AG04450 (cell line): ENCODE data around the gene VPS13D. TPM values are rescaled to one million over a fixed set of nuclear protein-coding genes. Genes with fewer than 3 reads are reported as not detected.

Source experiments
- CTCF ChIA-PET: fragments of 300-600, 350-600 bp; formaldehyde crosslinking; extraction: SDS; loops from one replicate; lab custom pipeline; 2022; ENCODE audit warnings: antibody characterized with exemption, inconsistent platforms; lab: Charles Lee
- POLR2A ChIA-PET: fragments of 350-600 bp; formaldehyde crosslinking; extraction: SDS; loops from one replicate; lab custom pipeline; 2021; ENCODE audit warnings: antibody characterized with exemption, inconsistent platforms; lab: Yijun Ruan, JAX
- DNase-seq: peaks from one replicate; pipeline ENCODE4 v3.0.0-alpha.2; 2011; ENCODE audit warnings: low read depth, low spot score
- H3K27ac ChIP-seq: one replicate; pipeline ENCODE4 v1.5.1; 2012; ENCODE audit warnings: low read depth, low read length, control low read depth
- H3K27me3 ChIP-seq: one replicate; pipeline ENCODE4 v1.6.0; 2012; ENCODE audit warnings: low read length; ENCODE audit not compliant: control insufficient read depth, insufficient read depth
- H3K4me3 ChIP-seq: 2 replicates; pipeline ENCODE4 v1.5.1; 2011; ENCODE audit warnings: mild to moderate bottlenecking, low read depth, low read length, control low read depth
- H3K9me3 ChIP-seq: 2 replicates; pipeline ENCODE4 v1.5.1; 2012; ENCODE audit warnings: low read length; ENCODE audit not compliant: control insufficient read depth, insufficient read depth
- polyA plus RNA-seq: library from polyadenylated mRNA; depleted of rRNA; stranded (reverse); fragments of >200 nt; gene quantifications from 2 replicates; pipeline ENCODE4 v1.2.3, GENCODE V29; 2011
- TF ChIP-seq, protein P1 (sequence below): IDR thresholded peaks from 2 replicates; pipeline ENCODE4 v1.5.1; 2011; ENCODE audit warnings: low read depth, low read length, control low read depth, inconsistent platforms

The VPS13D gene
- polyA plus RNA-seq, 1 experiment, result 18.3 TPM

DNA sequence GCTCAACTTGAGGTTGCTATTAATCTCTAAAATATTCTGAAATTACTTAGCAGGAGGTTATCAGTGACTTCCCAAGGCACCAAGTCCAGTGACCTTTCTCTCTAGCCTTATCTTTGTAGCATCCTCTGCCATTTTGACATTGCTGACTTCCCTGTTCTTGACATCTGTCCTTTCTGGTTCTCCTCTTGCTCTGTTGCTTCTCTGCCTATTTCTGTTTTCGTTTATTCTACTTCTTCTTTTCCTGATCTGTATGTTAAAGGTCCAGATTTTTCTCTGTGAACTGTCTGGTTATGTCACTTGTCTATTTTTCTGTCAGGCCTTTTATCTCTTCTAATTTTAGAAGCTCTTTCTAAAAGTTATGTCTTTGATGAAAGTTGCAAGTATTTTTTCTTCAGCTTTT, 178.8 kb downstream of the VPS13D start:
- Histone ChIP-seq H3K27ac (no peak overlapping the region), H3K27me3 (no peaks in the 10 kb centered on the region), H3K4me3 (no peak overlapping the region), H3K9me3 (no peaks in the 10 kb centered on the region; the same call in 1 of the 2 replicates)
- no peak for DNase-seq
- ChIA-PET POLR2A (no interaction called here), CTCF (interaction anchor here (1.3 to 2.6 kb wide), 5 partner anchors 11 to 250 kb away, joined by 3 to 27 read pairs (median 5); partner anchors contain the start of gene DHRS3)
- TF ChIP-seq, protein P1, sequence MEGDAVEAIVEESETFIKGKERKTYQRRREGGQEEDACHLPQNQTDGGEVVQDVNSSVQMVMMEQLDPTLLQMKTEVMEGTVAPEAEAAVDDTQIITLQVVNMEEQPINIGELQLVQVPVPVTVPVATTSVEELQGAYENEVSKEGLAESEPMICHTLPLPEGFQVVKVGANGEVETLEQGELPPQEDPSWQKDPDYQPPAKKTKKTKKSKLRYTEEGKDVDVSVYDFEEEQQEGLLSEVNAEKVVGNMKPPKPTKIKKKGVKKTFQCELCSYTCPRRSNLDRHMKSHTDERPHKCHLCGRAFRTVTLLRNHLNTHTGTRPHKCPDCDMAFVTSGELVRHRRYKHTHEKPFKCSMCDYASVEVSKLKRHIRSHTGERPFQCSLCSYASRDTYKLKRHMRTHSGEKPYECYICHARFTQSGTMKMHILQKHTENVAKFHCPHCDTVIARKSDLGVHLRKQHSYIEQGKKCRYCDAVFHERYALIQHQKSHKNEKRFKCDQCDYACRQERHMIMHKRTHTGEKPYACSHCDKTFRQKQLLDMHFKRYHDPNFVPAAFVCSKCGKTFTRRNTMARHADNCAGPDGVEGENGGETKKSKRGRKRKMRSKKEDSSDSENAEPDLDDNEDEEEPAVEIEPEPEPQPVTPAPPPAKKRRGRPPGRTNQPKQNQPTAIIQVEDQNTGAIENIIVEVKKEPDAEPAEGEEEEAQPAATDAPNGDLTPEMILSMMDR, result no peak

DNA sequence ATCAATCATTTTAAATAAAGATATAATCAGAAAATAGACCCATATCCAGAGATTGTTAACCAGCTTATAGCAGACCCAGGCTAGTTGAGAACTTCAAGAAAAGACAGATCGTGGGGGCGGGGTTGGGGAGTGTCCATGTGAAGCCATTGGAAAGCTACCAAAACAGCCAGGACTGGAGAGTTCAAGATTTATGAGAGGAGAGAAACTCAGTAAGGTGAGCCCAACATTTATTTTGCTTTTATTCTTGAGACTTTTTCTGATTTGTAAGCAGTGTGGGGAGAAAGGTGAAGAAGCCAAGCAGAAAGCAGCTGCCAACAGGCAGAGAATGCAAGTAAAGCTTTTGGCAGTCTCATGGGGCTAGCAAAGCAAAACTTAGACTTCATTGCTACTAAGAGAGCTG, 179.9 kb downstream of the VPS13D start:
- Histone ChIP-seq H3K4me3 (no peak overlapping the region), H3K9me3 (no peaks in the 10 kb centered on the region; the same call in 1 of the 2 replicates), H3K27me3 (no peaks in the 10 kb centered on the region), H3K27ac (no peak overlapping the region)
- CTCF ChIA-PET, result no interaction called here
- TF ChIP-seq, protein P1, result no peak
- no peak for DNase-seq
- POLR2A ChIA-PET, result no interaction called here

DNA sequence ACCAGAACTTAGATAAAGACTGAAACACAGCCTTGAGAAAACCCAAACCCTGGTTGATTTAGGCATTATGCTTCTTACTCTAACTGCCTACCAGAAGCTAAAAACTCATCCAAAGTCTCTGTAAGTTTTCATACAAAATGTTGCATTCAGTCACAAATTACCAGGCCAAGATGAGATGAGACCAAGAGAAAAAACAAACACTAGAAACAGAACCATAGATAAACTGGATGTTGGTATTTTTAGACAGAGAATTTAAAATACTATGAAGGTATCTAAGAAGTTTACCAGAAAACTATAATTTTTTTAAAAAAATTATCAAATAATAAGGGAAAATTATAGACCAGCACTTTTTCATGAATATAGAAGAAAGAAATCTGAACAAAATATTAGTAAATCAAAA, 180.5 kb downstream of the VPS13D start:
- H3K9me3 ChIP-seq, result no peaks in the 10 kb centered on the region
- POLR2A ChIA-PET, result no interaction called here
- H3K4me3 ChIP-seq, result no peak overlapping the region
- CTCF ChIA-PET, result interaction anchor here (0.6 kb wide), 1 partner anchor 50 kb away, joined by 3 read pairs; no protein-coding TSS in a partner anchor
- no peak for DNase-seq
- TF ChIP-seq, protein P1, result no peak
- no peaks in the 10 kb centered on the region for H3K27me3 ChIP-seq
- H3K27ac ChIP-seq, result no peak overlapping the region

DNA sequence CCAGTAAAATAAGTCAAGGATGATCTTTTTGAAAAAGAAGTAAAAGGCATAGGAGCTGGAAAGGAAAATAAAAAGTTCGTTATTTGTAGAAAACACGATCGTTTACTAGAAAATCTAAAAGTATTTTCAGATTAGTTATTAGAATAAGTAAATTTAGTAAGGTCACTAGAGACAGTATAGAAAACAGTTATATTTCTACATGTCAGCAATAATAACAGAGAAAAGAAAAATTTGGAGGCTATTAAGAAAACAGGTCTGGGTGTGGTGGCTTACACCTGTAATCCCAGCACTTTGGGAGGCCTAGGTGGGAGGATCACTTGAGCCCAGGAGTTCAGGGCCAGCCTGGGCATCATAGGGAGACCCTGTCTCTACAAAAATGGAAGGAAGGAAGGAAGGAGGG, 181.3 kb downstream of the VPS13D start:
- CTCF ChIA-PET, result interaction anchor here (0.6 kb wide), 1 partner anchor 51 kb away, joined by 3 read pairs; no protein-coding TSS in a partner anchor
- H3K4me3 ChIP-seq, result no peak overlapping the region
- H3K9me3 ChIP-seq, result no peaks in the 10 kb centered on the region
- no peak for DNase-seq
- no peaks in the 10 kb centered on the region for H3K27me3 ChIP-seq
- POLR2A ChIA-PET, result no interaction called here
- no peak overlapping the region for H3K27ac ChIP-seq
- TF ChIP-seq, protein P1, result no peak

DNA sequence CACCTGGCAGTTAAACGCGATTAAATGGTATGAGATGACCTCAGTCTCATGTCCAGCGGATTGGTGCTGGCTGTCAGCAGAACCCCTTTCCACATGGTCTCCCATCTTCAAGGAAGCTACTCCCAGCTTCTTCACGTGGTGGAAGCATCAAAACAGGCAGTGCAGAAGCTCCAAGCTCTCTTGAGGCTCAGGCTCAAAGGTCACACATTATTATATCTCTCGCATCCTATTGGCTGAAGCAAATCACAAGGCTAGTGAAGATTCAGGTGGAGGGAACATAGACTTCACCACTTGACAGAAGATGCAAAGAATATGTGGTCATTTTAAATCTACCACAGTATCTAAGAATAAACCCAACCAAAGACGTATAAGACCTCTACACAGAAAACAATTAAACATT, 181.9 kb downstream of the VPS13D start:
- TF ChIP-seq, protein P1, result no peak
- CTCF ChIA-PET, result no interaction called here
- no peak overlapping the region for H3K27ac ChIP-seq
- no peaks in the 10 kb centered on the region for H3K9me3 ChIP-seq
- no peak overlapping the region for H3K4me3 ChIP-seq
- POLR2A ChIA-PET, result no interaction called here
- H3K27me3 ChIP-seq, result no peaks in the 10 kb centered on the region
- no peak for DNase-seq
